ENCODE measurements around the gene SAMD14. TPM values are rescaled to one million over a fixed set of nuclear protein-coding genes. Genes with fewer than 3 reads are reported as not detected.

SAMD14 gene
- total RNA-seq, 1 donor from 2014 or later = 21.2 TPM

DNA sequence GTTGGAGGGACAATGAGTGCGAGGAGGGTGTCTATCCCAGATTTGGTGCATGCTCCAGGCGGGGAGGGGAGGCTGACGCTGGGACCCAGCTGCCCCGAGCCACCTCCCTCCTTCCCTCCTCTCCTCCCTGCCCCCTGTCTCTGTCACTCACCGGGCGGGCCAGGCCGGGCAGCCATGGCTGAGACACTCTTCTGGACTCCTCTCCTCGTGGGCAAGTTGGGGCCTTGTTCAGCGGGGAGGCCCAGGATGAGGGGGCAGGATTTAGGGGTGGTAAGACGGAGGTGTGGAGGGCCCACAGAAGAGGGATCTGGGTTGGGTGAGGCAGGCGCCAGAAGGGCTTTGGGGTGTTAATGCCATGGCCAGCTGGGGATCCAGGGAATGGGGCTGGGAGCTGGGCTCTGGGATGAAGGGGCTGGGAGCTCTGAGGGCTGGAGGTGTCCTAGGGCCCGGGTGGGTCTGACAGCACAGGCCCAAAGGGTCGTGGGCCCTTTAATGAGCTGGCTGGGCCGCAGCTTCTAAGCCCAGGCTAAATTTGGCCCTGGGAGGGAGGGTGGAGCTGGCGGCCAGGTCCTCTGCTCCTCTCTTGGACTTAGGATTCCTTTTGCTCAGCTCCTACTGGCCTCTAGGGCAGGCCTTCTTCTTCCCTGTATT, 36.0 kb upstream of the SAMD14 start, which contains the start of gene SGCA:
Gene SGCA, plus strand, starts transcription at position 139 of the 651 bp plus-strand sequence. Its CDS starts 36 bp downstream, at position 175.
- DNase-seq (ENCODE audit: low spot score in 2 of 2) (no peak), FAIRE-seq (no peak)

DNA sequence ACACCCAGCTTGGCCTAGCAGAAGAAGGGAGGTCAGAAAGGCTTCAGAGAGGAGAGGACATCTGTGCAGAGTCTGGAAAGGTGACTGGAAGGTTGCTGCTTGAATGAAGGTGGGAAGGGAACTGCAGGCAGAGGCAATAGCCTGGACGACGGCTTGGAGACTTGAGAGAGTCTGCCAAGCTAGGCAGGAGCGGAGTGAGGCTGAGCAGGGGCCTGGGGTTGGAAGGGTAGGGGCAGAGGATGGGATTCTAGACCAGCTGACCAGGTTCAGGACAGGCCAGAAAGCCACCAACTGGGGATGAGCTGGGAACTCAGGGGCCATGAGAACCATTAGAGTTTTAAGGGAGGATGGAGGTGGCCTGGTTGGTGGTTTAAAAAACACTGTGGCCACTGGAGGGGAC, 35.5 kb upstream of the SAMD14 start:
- FAIRE-seq = no peak
- DNase-seq (ENCODE audit: low spot score in 2 of 2) = no peak

DNA sequence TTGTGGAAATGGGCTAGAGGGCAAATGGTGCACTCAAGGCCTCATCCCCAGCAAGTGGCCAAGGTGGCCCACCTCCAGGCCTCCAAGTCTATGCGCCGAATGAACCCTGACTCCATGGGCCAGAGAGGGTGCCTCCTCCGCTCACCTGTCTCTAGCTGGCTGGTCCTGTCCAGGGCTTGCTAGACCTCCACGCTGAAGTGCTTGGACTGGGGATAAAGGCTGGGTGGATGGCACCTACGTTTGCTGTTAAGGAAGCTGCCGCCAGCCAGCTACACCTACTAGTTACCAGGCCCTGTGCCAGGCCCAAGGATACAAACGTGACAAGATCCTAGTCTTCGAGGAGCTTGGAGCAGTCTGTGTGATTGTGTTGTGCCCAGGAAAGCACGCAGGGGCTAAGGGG, 35.1 kb upstream of the SAMD14 start:
- DNase-seq (ENCODE audit: low spot score in 2 of 2) = no peak
- no peak for FAIRE-seq

DNA sequence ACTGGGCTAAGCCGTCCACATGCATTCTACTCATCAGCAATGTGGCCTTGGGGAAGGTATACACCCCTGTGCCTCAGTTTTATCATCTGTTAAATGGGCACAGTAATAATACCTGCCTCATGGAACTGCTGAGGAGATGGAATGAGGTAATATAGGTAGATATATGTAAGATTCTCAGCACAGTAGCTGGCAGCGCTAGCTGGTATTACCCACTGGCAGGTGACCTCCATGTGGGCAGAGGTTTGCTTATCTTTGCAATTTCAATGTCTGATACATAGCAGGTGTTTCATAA, 34.7 kb upstream of the SAMD14 start:
- DNase-seq (ENCODE audit: low spot score in 2 of 2) (no peak), FAIRE-seq (no peak)

DNA sequence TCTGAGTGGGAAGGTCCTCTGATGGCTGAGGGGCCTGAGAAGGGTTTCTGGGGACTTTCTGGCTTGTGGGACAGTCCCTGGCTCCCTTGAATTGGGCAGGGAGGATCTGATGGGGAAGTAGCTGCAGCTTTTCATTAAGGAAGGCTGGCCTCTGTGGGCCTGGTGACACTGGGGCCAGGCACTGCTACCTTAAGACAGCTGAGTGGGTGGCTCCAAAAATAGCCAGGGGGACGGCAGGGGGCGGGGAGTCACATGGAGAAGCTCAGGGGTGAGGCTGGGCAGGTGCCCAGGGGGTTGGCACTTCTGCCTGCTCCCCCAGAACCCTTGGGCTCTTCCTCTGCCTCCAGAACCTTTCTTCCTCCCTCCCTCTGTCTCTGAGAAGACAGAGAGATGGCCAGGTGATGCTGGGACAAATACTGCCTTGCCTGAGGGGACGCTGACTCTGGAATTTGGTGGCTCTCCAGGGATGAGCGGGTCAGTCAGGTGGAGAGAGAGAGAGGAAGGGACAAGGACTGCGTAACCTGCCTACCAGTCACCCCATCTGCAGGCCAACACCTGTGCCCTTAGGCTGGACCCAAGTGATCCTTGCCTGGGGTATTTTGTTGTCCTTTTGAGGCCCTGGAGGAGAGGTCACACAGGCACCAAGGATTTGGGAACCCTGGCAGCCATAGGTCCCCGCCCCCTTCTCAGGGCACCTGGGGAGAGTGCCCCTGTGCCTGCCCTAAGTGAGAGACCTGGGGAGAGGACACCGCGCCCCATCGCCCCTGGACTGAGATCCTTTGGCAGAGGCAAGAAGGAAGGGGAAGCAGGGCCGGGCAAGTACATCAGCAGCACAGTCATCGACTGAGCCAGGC, 34.1 kb upstream of the SAMD14 start:
- DNase-seq (ENCODE audit: low spot score in 2 of 2) = no peak
- FAIRE-seq = no peak

DNA sequence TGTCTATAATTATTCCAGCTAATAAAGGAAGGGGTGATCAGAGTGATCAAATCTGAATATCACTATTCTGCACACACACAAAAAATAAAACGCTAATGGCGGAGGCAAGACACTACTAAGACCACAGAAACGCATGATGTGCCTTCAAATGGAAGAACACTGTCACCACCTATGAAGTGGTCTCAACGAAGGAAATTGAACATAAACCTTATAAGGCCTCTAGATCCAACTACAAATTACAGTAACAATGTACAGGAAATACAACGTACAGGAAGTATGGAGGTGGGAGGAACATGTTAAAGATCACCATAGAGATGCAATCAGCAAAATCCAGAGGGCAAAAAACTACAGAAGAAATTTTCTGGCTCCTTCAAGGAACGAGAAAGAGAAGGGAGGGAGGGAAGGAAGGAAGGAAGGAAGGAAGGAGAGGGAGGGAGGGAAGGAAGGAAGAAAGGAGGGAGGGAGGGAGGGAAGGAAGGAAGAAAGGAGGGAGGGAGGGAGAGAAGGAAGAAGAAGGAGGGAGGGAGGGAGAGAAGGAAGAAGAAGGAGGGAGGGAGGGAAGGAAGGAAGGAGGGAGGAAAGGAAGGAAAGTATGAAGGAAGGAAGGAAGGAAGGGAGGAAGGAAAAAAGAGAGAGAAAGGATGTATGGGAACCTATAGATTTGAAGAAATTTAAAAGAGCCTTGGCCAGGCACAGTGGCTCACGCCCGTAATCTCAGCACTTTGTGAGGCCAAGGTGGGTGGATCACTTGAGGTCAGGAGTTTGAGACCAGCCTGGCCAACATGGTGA, 32.7 kb upstream of the SAMD14 start:
- DNase-seq (ENCODE audit: low spot score in 2 of 2) (no peak), FAIRE-seq (no peak)

DNA sequence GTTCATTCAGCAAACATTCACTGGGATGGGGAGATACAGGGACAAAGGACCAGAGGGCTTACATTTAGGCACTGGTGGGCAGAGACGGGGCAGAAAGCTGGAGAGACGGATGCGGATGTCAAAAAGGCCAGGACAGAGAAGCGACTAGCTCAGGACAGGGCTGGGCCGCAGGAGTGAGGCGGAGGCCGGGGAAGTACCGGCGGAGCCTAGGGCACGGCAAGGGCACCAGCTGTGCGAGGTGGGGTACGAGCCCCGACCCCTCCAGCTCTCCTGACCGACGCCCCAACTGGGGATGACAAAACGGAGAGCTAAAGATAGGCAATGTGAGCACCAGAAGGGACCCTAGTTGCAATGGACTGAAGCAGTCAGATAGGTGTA, 31.9 kb upstream of the SAMD14 start:
- DNase-seq (ENCODE audit: low spot score in 2 of 2) = no peak
- FAIRE-seq = no peak

DNA sequence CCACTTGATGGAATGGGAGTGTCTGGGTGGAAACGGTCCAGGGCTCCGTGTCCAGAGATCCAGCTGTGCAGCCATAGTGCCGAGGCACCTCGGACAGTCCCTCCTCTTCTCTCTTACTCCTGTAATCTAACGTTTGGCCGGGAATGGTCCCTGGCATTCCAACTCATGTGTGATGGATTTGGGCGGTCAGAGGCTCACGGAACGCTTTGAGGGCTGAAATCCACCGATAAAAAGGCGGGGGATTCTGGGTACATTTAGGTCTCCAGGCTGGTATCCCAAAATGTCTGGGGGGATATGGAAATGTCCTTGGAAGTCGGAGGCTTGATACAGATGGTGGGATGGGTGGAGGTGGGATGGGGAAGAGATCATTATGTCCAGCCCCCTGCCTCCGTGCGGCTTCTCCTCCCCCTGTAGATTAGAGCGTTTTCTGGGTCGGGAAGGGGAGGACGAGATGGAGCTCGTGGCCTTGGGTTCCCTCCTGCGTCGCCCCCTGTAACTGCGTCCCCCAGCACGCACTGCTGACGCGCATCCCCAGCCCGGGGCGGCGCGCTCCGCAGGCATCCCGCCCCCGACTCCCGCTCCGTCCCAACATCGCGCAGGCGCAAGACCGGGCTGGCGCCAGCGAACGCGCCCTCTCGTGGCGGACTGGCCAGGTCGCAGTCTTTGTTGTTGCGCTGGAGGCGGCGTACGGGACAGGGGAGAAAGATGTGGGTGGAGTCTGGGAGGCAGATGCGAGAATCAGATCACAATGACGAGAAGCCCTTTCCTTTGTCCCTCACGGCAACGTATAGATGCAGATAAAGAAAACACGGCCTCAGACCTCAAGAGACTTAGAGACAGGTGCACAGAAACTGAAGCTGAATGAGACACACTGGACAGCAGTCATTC, 31.3 kb upstream of the SAMD14 start:
- peak; percentile 94 to 99 for DNase-seq (ENCODE audit: low spot score in 2 of 2)
- FAIRE-seq = no peak

DNA sequence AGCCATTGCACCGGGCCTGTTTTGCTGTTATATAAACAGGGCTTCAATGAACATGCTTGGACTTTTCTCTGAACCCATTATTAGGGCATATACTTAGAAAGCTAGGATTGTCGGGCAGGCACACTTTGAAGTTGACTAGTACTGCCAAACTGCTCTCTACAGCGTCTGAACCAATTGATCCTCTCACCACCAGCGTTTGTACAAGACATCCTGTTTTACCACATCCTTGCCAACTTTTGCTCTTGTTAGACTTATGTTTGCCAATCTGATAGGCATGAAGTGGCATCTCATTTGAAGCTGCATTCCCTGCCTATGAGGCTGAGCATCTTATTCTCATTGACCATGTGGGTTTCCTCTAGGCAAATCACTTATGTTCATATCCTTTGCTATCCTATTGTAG, 27.9 kb upstream of the SAMD14 start:
- no peak for DNase-seq (ENCODE audit: low spot score in 2 of 2)
- no peak for FAIRE-seq

DNA sequence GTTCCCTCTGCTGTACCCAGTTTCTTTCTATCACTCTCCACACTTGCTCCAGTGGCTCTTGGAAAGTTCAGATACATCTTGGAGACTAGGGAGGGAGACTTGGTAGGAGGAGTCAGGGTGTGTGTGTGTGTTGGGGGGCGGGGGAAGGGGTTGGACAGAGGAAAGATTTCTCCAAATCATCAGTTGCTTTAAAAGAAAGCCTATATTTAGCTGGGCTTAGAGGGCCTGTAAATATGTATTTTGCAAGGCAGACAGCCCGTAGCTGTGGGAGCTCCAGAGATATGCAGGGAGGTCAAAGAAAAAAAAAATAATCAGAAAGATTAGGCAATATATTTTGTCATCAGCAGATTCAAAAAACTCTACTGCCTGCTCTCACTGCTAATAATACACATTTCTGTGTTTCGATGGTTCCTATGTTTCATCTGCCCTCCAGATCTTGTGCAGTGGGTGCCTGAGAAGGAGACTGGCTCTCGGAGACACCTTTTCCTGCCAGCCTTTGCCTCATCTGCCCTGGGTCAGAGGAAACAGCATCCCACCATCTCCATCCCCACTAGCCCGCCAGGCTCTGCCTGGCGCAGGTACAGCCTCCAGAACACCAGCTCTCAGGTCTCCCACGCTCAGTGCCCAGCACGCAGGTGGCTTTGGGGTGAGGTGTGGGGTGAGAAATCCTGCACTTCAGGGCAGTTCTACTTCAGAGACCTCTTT, 25.3 kb upstream of the SAMD14 start:
- no peak for FAIRE-seq
- no peak for DNase-seq (ENCODE audit: low spot score in 2 of 2)

DNA sequence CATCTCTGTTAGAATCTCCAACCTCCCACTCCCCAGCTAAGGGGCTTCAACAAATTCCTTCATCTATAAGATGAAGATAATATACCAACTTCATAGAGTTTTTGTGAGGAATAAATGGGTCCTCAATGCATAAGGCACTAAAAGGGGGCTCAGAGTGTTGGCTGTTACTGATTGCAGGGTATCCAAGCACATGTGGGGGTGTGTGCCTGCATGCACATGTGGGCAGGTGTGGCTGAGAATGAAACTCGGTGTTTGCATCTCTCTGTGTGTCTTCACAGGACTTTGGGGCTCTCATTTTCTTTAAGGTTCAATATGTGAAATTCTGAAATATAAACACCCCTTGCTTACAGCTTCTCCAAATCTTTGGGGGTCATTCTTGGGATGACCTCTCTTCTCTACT, 24.6 kb upstream of the SAMD14 start:
- DNase-seq (ENCODE audit: low spot score in 2 of 2) (no peak), FAIRE-seq (no peak)

DNA sequence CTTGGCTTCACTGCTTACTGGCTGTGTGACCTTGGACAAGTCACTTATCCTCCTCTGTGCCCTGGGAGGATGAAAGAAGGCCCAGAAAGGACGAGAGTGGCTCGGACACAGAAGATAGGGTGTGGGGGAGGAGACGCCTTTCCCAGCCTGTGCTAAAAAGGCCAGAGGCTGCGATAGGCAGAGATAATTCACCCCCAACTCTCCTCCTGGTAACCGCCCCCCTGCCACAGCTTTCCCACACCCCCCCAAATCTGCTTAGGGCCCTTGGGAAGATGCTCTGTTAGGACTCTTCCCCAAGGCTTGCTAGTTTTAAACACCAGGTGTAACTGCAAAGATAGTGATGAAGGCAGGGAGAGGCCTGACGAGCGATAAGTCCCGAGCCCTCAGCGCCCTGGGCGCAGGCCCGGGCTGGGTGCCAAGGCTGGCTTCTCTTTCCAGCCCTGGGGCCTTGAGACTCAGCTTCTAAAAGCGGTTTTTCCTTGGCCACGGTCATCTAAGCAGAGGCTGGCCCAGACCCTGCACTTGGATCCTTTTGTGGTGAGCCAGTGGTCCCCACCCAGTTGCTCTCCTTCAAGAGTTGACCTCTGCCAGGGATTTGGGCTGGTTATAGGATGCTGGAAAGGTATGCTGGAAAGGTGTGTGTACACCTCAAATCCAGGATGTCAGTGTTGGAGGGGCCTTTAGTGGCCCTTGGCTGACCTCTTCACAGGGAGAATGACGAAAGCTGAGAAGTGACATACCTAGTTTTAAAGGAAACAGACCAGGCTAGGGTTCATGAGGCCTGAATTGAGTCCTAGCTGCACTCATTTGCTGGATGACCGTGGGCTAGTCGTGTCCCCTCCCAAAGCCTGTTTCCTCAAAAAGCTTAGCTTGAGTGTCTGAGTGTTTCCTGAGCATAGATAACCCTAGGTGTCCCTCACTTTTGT, 24.0 kb upstream of the SAMD14 start:
- no peak for FAIRE-seq
- no peak for DNase-seq (ENCODE audit: low spot score in 2 of 2)

DNA sequence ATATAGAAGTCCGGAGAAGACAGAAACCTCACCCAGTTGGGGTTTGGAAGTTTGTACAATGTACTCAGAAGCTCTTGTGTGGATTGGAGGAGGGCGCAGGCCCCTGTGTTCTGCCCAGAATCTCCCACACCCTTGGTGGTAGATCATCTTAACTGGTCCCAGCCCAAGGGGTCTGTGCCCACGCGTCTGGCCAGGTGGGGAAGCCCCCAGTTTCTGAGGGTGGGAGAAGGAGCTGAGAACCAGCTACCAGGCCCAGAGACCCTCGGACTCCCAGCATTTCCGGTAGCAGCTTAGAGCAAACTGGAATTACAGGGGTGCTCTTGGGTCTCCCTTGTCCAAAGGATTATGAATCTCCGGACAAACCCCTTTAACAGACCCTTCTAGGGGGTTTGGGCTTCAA, 22.8 kb upstream of the SAMD14 start:
- FAIRE-seq = no peak

DNA sequence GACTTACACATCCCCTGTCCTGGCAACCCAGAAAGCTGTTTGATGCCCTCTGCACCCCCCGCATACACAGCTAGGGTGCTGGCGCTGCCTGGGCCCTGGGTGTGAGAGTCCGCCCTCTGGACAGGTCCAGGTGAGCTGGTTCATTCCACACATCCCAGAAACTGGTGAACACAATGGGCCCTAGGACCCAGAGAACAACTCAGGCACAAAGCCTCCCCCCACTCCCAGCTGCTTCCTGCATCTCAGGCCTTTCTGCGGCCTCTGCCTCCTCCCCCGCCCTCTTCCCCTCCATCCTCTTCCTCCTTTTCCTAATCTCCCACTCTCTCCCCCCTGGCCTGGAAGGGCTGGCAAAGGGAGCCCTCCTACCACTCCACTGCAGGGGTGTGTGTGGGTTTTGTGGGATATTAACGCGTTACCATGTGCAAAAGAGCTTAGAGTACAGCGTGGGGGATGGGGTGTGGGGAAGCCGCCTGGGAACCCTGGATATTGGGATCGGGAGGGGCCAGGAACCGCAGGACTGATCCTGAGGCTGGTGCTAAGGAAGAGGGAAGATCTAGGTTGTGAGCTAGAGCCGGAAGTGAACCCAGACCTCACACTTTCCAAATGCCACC, 22.1 kb upstream of the SAMD14 start:
- DNase-seq (ENCODE audit: low spot score in 2 of 2) = peak; percentile 83 to 86
- FAIRE-seq = no peak

More for the DNA sequence above, 22.8 kb upstream of the SAMD14 start:
- DNase-seq (ENCODE audit: low spot score in 2 of 2) = no peak

DNA sequence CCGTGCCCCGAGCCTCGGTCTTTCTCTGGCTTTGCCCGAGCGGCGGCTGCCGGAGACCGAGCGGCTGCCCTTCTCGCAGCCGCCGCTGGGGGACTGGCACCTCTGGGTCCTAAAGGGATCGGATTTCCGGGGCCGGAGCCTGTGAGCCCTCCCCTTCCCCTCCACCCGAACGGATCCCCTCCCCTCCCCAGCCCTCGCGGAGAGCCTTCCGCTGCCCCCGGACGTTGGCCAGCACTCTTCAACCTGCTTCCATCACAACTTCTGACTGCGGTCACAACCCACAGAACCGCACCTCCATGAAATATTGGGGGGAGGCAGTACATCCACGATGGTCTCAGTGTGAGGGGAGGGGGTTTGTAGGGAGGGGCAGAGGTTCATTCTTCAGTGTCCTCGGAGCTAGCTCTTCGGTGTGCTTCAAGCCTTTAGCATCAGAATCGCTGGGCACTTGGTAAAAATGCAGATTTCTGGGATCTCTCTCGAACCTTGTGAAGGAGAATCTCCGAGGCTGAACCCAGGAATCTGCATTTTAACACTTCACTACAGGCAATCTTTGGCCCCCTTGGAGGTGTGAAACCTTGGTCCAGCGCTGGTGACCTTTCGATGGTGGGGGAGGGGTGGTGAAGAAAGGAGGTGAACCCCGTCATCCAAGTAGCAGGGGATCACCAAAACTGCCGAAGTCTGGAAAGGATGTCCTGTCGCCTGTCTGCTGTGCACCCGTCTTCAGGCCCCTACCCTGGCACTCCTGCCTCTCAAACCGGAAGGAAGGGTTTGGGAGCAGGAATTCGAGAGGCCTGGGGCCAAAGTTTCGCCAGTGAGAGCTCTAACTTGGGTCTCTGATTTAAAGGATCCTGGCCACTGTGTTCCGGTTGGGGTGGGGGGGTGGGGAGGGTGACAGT, 21.3 kb upstream of the SAMD14 start:
- FAIRE-seq = no peak
- DNase-seq (ENCODE audit: low spot score in 2 of 2) = peak; percentile 96 to 98

DNA sequence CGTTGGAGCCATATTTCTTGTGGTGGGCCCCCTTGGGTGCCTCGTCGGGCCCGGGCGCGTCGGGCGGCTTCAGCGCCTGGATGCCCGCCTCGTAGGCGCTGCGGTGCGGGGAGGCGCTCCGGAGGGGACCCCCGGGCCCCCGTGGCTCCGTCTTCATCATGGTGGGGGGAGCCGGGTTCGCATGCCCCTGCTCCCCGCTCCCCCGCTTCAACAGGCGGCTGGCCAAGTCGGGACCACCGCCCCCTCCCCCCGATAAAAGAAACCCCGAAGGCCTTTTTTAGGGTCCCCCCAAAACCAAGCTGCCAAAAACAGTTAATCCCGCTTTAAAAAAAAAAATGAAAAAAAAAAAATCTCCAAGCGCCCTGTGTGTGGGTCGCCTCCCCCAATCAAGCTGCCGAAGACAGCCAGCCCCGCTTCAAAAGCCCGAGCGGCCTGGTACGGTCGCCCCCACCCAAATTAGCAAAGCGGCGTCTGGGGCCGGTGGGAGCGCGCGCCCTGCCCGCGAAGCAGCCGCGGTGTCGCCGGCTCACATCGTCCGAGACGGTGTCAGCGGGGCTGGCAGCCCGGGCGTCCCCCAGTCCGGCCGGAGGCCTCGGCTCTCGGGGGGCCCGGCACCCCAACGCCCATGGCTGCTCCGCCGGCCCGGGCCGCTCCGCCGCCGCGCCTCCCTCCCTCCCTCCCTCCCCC, 20.5 kb upstream of the SAMD14 start, which contains the start of gene PPP1R9B:
Gene PPP1R9B, minus strand, starts transcription at position 324 of the 687 bp plus-strand sequence. Its CDS starts 164 bp downstream, at position 160.
- FAIRE-seq (no peak), DNase-seq (ENCODE audit: low spot score in 2 of 2) (no peak)
